Measurements from ENCODE around the gene TRAF3IP1.
"Not testable (repeated sequence)": the region's sequence is repeated elsewhere in the genome, so short reads cannot be mapped to it uniquely, and the experiment has no call there.

Gene TRAF3IP1, protein sequence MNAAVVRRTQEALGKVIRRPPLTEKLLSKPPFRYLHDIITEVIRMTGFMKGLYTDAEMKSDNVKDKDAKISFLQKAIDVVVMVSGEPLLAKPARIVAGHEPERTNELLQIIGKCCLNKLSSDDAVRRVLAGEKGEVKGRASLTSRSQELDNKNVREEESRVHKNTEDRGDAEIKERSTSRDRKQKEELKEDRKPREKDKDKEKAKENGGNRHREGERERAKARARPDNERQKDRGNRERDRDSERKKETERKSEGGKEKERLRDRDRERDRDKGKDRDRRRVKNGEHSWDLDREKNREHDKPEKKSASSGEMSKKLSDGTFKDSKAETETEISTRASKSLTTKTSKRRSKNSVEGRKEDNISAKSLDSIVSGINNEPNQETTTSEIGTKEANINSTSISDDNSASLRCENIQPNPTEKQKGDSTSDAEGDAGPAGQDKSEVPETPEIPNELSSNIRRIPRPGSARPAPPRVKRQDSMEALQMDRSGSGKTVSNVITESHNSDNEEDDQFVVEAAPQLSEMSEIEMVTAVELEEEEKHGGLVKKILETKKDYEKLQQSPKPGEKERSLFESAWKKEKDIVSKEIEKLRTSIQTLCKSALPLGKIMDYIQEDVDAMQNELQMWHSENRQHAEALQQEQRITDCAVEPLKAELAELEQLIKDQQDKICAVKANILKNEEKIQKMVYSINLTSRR

GRCh38 chr2:238320246-238320647, at the start of gene TRAF3IP1:
TRAF3IP1 (plus strand) TSS chr2:238320518; CDS start chr2:238320663, 145 bp downstream.
- DNase-seq = peak; percentile 95

GRCh38 chr2:238270606-238271005, 49.7 kb upstream of the TRAF3IP1 start:
- DNase-seq = no peak

GRCh38 chr2:238271061-238271554, 49.2 kb upstream of the TRAF3IP1 start:
- no peak for DNase-seq

GRCh38 chr2:238271686-238272085, 48.6 kb upstream of the TRAF3IP1 start:
- not testable (repeated sequence) for DNase-seq

DNA sequence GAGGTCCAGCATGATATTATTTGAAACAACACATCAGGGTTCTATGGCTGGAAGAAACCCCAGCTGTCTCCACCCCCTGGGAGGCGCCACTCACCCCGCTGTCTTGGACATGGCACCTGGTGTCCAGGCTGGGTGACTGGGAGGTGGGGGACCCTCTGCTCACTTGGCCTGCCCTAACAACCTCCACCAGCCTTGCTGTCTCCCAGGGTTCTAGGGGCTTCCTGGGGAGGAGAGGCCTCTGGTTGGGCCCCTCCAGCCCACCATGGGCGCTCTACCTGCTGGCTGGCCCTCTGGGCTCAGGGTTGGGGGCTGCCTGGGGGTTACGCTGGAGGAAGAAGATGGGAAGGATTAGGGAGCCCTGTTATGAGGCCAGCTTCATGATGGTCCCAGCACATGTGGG, 48.2 kb upstream of the TRAF3IP1 start:
- DNase-seq = no peak

GRCh38 chr2:238273433-238273832, 46.9 kb upstream of the TRAF3IP1 start:
- not testable (repeated sequence) for DNase-seq

GRCh38 chr2:238274152-238274865, 46.0 kb upstream of the TRAF3IP1 start:
- no peak for DNase-seq

- DNase-seq = no peak
These were observed 42.6 kb upstream of the TRAF3IP1 start for GRCh38 chr2:238277695-238278094.

DNA sequence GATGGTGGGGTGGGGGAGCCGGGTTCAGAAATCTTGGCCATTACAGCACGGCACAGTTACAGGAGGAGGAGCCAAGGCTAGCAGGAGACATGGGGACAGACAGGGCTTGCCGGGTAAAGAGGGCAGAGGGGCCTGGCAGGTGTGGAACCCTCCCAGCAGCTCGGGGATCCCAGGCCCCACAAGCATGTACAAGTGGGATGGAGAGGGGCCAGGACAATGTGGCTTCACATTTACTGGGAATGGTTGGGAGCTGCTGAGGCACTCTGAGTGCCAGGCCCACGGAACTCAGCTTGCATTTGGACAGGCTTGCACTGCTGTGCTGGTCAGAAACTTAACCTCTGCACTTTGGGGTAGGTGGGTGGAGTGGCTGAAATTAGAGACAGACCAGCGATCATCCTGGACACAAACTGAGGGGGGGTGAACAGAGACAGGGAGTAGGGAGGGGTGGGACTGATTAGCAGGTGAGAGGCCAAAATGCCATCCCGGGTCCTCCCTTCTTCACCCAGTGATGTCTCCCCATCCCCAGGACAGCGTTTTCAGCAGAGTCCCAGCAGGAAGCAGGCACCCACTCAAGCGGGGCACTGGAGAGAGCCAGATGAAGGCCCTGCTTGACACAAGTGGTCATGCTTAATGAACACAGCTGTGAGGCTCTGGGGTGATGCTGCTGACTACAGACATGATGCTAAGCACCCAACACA, 41.5 kb upstream of the TRAF3IP1 start:
- no peak for DNase-seq

- no peak for DNase-seq
These were observed 41.0 kb upstream of the TRAF3IP1 start for GRCh38 chr2:238279324-238279682.

- DNase-seq = no peak
These were observed 40.1 kb upstream of the TRAF3IP1 start for GRCh38 chr2:238280083-238280825.

- DNase-seq = no peak
These were observed 38.4 kb upstream of the TRAF3IP1 start for GRCh38 chr2:238281826-238282480.

- no peak for DNase-seq
These were observed 37.2 kb upstream of the TRAF3IP1 start for GRCh38 chr2:238282861-238283738.

- DNase-seq = no peak
These were observed 35.4 kb upstream of the TRAF3IP1 start for GRCh38 chr2:238284802-238285515.

DNA sequence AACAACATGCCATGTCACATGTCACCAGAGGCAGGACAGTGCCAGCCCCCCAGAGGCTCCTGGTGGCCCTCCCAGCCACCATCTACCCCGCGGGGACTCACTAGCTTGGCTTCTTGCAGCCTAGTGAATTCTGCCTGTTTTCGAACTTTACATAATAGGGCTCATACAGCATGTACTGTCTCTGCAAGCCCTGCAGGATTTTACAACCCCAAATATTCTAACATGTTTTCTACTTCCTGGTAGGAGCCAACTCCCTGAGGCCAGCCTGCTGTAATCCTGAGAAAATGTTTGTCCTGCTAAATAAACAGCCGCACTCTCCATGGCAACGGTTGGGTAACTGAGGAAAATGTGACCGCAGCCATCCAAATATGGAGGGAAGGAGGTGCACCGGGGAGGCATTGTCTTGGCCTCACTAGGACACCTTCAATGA, 34.6 kb upstream of the TRAF3IP1 start:
- peak; percentile 89 for DNase-seq

DNA sequence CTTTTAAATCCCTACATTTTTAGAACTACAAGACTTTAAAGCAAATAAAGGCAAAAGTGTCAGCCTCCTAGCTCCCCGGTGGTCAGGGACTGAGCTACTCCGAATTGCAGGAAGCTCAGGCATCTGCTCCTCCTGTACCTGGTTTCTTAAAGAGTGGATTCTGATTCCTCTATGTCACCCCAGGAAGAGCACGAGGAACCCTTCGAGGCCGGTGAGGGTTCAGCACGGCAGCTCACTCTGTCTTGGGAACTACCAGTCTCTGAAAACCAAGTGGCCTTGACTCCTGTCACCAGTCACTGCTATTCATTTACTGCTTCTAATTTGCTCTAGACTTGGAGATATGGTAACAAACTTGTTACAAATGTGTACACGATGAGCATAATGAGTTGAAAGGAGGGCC, 34.2 kb upstream of the TRAF3IP1 start:
- no peak for DNase-seq

DNA sequence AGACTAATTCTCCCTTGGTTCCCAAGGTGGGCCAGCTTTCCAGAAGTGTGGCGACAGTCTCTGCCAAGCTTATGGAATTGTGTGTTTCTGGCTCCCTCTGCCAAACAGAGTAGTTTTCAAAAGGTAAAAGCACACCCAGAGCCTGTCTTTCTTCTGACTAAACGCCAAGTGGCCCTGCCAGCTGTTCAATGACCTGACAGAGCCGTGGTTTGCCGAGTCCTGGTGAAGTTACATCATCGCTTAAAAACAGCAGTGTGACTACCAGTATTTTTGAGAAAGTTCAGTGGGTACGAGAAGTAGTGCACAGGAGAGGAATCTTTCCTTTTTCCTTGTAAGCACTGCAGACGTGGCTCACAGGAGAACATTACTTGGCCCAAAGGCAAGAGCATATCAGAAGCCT, 33.8 kb upstream of the TRAF3IP1 start:
- peak; percentile 66 for DNase-seq

- no peak for DNase-seq
These were observed 33.2 kb upstream of the TRAF3IP1 start for GRCh38 chr2:238286987-238287736.
